Central memory CD8-positive, alpha-beta T cell (primary cell): ENCODE results near the gene AANAT.
A peak's percentile ranks its signal among the peaks of the same experiment; 100 is the strongest.

ENCODE experiments used
- ATAC-seq: fragments of 150-1000 bp; cut with Tn5 transposase; replicated peaks from 2 replicates; pipeline ENCODE4 v1.10.0; 2022; ENCODE audit warnings: mild to moderate bottlenecking, moderate FRiP score, moderate number of reproducible peaks; ENCODE audit not compliant: poor library complexity, severe bottlenecking; ENCODE audit errors: extremely low read depth
- DNase-seq, 2 donors: peaks; one replicate each; pipeline ENCODE4 v3.0.0; 2021; ENCODE audit warnings: low spot score in 2 of 2
- H3K27ac Mint-ChIP-seq: one replicate; pipeline ENCODE4 v1.8.0; 2022; ENCODE audit warnings: low read depth, mild to moderate bottlenecking, moderate library complexity, mixed read lengths
- H3K27me3 Mint-ChIP-seq: one replicate; pipeline ENCODE4 v1.8.0; 2022; ENCODE audit warnings: mixed read lengths
- H3K36me3 Mint-ChIP-seq: one replicate; pipeline ENCODE4 v1.8.0; 2022; ENCODE audit warnings: mild to moderate bottlenecking, moderate library complexity, mixed read lengths; ENCODE audit not compliant: insufficient read depth
- H3K4me1 Mint-ChIP-seq: one replicate; pipeline ENCODE4 v1.8.0; 2022; ENCODE audit warnings: mixed read lengths
- H3K4me3 Mint-ChIP-seq: one replicate; pipeline ENCODE4 v1.8.0; 2022; ENCODE audit warnings: mild to moderate bottlenecking, moderate library complexity, mixed read lengths
- H3K9me3 Mint-ChIP-seq: one replicate; pipeline ENCODE4 v1.8.0; 2022; ENCODE audit warnings: mixed read lengths

Gene AANAT

DNA sequence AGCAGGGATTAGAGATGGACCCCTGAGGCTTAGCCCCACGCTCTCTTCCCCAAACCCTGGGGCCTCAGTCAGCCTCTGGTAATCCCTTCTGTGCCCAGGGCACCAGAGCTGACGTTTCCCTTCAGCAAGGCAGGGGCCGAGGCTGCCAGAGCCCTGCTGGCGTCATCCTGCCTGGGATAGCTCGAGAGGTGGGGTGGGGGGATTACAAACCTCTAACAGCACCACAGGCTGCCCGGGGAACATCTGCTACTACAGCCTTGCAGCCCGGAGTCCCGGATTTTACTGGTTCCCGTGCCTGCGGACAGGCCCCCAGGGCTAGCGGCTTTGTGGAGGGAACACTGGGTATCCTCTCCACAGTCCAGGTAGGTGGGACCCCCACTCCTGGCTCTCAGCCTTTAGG lies at the start of gene AANAT:
Gene AANAT, plus strand, starts transcription at position 238 of the 400 bp plus-strand sequence. CDS start 1,144 bp downstream, outside the sequence.
- no peaks in the 10 kb centered on the region for H3K9me3 Mint-ChIP-seq

DNA sequence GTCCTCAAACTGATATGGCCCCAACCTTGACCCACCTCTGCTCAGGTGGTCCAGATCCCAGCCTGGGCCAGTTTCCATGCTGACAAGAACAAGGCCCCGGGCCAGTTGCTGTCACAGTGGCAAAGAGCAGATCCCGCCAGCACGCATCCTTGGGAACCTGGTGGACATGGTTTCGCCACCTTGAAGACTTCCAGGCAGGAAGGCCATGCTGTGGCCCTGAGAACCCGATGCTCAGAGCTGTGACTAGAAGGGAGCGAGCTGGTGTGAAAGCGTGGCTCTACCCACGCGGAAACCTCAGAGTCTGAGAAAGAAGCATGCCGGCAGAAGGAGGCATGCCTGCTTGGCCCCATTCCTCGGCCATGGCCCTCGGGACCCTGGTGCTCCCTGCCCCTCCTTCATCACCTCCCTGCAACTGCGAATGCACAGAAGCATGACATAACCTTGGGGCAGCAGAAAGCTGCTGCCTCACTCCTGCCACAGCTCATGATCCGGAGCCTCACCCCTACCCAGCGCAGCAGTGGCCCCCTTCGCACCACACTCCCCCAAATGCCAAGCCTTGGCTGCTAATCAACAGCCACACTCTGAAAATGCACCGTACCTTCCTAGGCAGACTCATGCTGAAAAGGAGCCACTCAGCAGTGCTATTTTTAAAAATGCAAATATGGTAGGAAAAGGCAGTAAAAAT lies 47.7 kb upstream of the AANAT start:
- no peak for ATAC-seq
- Mint-ChIP-seq H3K4me3 (no peak overlapping the region), H3K27ac (no peak overlapping the region), H3K9me3 (no peaks in the 10 kb centered on the region), H3K36me3 (no peaks in the 10 kb centered on the region), H3K4me1 (peaks cover 36% of the 10 kb centered on the region), H3K27me3 (no peaks in the 10 kb centered on the region)
- no peak for DNase-seq

More for the DNA sequence above, at the start of gene AANAT:
- H3K27me3 Mint-ChIP-seq: no peaks in the 10 kb centered on the region
- H3K36me3 Mint-ChIP-seq: peaks cover 4% of the 10 kb centered on the region
- no peak for ATAC-seq
- H3K27ac Mint-ChIP-seq: no peak within 1 kb of the TSS
- no peak for DNase-seq
- H3K4me1 Mint-ChIP-seq: peaks cover 9% of the 10 kb centered on the region
- no peak within 1 kb of the TSS for H3K4me3 Mint-ChIP-seq

DNA sequence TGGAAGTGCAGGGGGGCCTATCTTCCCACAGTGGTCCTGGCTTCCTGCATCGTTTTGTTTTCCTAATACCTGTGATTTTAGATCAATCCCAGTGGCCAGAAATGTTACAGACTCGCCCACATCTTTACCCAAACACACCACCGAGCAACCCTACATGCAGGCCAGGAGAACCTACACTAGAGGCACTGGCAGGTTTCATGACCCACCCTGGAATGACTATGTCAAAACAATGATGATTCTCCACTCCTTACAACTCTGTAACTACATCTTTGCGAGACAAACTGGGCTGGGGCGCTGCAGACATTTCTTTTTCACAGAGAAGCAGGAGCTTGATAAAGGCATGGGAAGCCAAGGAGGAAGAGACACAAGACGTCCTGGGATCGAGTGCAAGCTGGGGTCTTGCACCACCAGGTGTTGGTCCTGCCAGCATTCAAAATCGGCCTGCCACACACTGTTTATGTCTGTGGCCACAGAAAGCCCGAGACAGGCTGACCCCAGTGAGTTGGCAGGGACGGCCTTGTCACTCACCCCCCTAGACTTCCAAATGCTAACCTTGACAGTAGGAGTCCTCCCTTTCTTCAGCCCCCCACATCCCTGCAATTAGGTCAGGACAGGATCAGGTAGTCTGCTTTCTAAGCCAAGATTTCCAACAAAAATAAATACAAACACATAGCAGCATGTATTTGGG lies 46.9 kb upstream of the AANAT start:
- Mint-ChIP-seq H3K27ac (no peak overlapping the region), H3K27me3 (no peaks in the 10 kb centered on the region), H3K9me3 (no peaks in the 10 kb centered on the region), H3K4me1 (peaks cover 39% of the 10 kb centered on the region), H3K36me3 (no peaks in the 10 kb centered on the region), H3K4me3 (no peak overlapping the region)
- no peak for ATAC-seq
- DNase-seq: no peak

GRCh38 chr17:76421044-76421407 lies 46.4 kb upstream of the AANAT start:
- Mint-ChIP-seq H3K36me3 (peaks cover 1% of the 10 kb centered on the region), H3K4me3 (no peak overlapping the region), H3K4me1 (peaks cover 43% of the 10 kb centered on the region), H3K27ac (no peak overlapping the region), H3K27me3 (no peaks in the 10 kb centered on the region), H3K9me3 (no peaks in the 10 kb centered on the region)
- ATAC-seq (no peak), DNase-seq (no peak)

DNA sequence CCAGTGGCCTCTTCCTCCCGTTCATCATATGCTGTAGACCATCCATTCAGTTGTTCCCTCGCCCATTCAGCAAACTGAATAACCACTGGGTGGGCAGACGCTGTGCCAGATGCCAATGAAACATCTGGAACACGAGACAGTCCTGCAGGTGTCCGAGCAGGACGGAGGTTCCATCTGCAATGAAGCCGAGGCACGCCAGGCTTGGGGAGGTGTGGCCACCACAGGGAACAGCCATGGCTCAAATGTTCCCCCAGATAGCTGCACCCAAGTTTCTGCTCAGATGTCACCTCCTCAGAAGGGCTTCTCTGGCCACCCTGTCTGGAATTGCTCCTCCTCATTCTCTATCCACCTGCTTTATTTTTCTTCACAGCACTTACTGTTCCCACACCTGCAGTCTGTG lies 45.0 kb upstream of the AANAT start:
- Mint-ChIP-seq H3K27ac (no peak overlapping the region), H3K4me3 (no peak overlapping the region), H3K27me3 (no peaks in the 10 kb centered on the region), H3K4me1 (peaks cover 46% of the 10 kb centered on the region), H3K36me3 (peaks cover 2% of the 10 kb centered on the region), H3K9me3 (no peaks in the 10 kb centered on the region)
- DNase-seq: no peak
- ATAC-seq: no peak

DNA sequence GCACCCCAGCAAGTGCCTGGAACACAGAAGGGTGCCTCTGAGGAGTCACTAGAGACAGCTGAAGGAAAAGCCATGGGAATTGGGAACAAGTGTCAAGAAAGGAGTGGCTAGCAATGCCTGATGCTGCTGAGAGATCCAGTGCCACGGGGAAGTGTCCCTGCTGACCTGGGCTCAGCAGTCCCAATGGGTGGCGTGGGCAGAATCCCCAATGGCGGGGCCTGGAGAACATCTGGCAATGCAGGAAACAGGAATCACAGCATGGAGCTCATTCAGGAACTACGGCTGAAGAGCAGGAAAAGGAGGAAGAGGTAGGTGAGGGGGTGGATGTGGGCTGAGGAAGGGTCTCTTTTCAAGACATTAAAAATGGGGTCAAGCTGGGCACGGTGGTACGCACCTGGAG lies 44.5 kb upstream of the AANAT start:
- peaks cover 2% of the 10 kb centered on the region for H3K36me3 Mint-ChIP-seq
- H3K4me3 Mint-ChIP-seq: peak overlapping the region; percentile 2
- peaks cover 42% of the 10 kb centered on the region for H3K4me1 Mint-ChIP-seq
- no peak overlapping the region for H3K27ac Mint-ChIP-seq
- H3K27me3 Mint-ChIP-seq: no peaks in the 10 kb centered on the region
- ATAC-seq (no peak), DNase-seq (no peak)
- H3K9me3 Mint-ChIP-seq: no peaks in the 10 kb centered on the region

GRCh38 chr17:76426853-76427252 lies 40.5 kb upstream of the AANAT start:
- DNase-seq (no peak), ATAC-seq (no peak)
- no peak overlapping the region for H3K27ac Mint-ChIP-seq
- no peak overlapping the region for H3K4me3 Mint-ChIP-seq
- H3K36me3 Mint-ChIP-seq: peaks cover 4% of the 10 kb centered on the region
- H3K9me3 Mint-ChIP-seq: no peaks in the 10 kb centered on the region
- H3K27me3 Mint-ChIP-seq: no peaks in the 10 kb centered on the region
- peaks cover 40% of the 10 kb centered on the region for H3K4me1 Mint-ChIP-seq

DNA sequence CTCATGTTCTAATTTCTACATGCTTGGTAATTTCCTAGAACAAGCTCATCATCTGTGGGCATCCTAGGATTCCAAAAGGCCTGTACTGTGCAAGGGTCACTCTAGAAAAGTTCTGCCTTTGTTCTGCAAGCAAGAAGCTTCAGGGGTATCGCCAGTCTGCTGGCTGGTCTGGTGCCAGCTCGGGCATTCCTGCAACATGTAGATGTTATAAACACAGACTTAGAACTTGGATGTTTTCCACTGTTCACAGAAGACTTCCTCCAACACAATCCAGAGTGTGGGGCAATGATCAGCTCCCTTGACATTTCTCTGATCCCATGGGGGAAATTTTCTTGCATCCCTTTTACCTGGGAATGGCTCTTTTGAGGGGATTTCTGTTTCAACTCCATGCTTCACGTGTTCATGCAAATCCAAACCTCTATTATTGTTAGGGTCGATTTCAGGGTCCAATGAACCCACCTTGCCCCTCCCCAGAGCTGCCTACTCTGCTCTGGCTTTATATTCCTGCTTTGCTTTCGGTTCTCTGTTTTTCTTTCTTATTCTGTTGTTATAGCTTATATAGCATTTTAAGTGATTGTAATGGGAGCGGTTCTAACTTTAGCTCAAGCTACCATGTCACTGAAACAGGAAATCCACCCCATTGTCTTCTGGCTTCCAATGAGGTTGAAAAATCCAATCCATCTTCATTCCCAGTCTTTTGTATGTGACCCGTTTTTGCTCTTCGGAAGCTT lies 39.7 kb upstream of the AANAT start:
- Mint-ChIP-seq H3K4me1 (peaks cover 33% of the 10 kb centered on the region), H3K27ac (no peak overlapping the region), H3K27me3 (no peaks in the 10 kb centered on the region), H3K4me3 (no peak overlapping the region), H3K9me3 (no peaks in the 10 kb centered on the region), H3K36me3 (peaks cover 4% of the 10 kb centered on the region)
- no peak for ATAC-seq
- DNase-seq: no peak

DNA sequence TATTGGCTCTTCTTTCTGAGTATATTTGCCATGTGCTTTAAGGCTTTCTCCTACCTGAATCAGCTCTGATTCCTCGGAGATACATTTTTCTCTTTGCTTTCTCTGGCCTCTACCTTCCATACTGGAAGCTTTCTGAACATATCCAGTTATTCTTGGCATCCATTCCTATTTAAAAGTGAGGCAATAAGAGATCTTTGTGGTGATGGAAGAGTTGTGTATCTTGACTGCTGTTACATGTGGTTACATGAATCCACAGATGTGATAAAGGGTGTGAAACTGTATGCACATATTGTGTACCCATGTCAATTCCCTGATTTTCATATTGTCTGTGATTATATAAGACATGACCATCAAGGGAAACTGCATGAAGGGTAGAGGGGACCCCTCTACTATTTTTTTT lies 38.9 kb upstream of the AANAT start:
- H3K4me3 Mint-ChIP-seq: no peak overlapping the region
- no peak for DNase-seq
- H3K4me1 Mint-ChIP-seq: peaks cover 28% of the 10 kb centered on the region
- H3K9me3 Mint-ChIP-seq: no peaks in the 10 kb centered on the region
- H3K27ac Mint-ChIP-seq: no peak overlapping the region
- H3K27me3 Mint-ChIP-seq: no peaks in the 10 kb centered on the region
- peaks cover 4% of the 10 kb centered on the region for H3K36me3 Mint-ChIP-seq
- ATAC-seq: no peak

DNA sequence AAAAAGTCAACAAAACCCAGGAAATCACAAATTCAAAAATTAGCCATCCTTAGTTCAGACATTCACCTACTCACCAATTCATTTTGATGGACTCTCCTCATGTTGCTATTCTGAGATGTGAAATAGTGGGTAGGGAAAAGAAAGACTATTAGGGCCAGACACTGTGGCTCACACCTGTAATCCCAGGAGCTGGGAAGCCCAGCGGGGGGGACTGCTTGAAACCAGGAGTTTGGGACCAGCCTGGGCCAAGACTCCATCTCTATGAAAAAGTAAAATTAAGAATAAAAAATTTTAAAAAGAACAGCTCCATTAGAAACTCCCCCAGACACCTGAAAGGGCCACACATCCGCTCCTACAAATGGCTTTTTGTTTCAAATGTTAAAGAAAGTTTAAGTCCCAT lies 35.9 kb upstream of the AANAT start:
- Mint-ChIP-seq H3K36me3 (peaks cover 7% of the 10 kb centered on the region), H3K27ac (no peak overlapping the region), H3K4me1 (peaks cover 20% of the 10 kb centered on the region), H3K27me3 (no peaks in the 10 kb centered on the region), H3K9me3 (no peaks in the 10 kb centered on the region), H3K4me3 (no peak overlapping the region)
- DNase-seq (no peak), ATAC-seq (no peak)

DNA sequence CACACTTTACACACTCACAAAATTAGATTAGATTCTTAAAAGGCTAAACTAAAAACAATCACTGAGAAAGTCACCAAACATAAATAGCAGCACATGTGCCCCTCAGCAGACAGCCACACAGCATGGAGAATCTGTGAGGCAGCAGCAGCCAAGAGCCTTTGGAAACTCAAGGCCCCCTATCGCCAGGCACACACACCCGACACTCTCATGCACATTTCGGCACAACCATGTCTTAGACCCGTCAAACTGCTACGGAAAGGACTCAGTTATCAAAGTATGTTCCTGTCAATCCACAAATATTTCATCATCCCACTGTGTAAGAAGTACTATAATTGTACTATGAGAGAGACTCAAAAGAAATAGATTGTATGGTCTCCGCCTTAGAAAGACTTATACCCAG lies 35.4 kb upstream of the AANAT start:
- Mint-ChIP-seq H3K27me3 (no peaks in the 10 kb centered on the region), H3K9me3 (no peaks in the 10 kb centered on the region), H3K4me3 (no peak overlapping the region), H3K36me3 (peaks cover 10% of the 10 kb centered on the region), H3K4me1 (peaks cover 19% of the 10 kb centered on the region), H3K27ac (no peak overlapping the region)
- no peak for DNase-seq
- ATAC-seq: no peak

DNA sequence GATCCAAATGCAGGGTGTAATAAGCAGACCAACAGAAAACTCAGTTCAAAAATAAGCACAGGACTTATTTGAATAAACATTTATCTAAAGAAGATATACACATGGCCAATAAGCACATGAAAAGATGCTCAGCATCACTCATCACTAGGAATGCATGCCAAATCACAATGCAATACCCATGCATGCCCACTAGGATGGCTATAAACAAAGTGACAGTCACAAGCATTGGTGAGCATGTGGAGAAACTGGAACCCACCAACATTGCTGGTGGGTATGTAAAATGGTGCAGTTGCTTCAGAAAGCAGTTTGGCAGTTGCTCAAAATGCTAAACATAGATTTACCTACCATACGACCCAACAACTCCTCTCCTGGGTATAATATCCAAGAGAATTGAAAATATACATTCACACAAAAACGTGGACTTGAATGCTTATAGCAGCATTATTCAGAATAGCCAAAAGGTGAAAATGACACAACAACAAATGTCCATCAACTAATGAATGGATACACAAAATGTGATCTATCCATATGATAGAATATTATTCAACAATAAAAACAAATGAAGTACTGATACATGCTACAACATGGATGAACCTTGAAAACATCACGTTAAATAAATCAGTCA lies 34.6 kb upstream of the AANAT start:
- Mint-ChIP-seq H3K27me3 (no peaks in the 10 kb centered on the region), H3K36me3 (peaks cover 10% of the 10 kb centered on the region), H3K27ac (no peak overlapping the region), H3K4me3 (no peak overlapping the region), H3K9me3 (no peaks in the 10 kb centered on the region), H3K4me1 (peaks cover 21% of the 10 kb centered on the region)
- no peak for ATAC-seq
- no peak for DNase-seq
